ENCODE measurements around the gene VWA5B1.

Gene VWA5B1

GRCh38 chr1:20349971-20350370 lies 59.3 kb downstream of the VWA5B1 start:
- DNase-seq: no peak

GRCh38 chr1:20350421-20350820 lies 59.7 kb downstream of the VWA5B1 start:
- DNase-seq: no peak

GRCh38 chr1:20351911-20352701 lies 61.4 kb downstream of the VWA5B1 start:
- DNase-seq: no peak

- no peak for DNase-seq
Measured at GRCh38 chr1:20353836-20354235, 63.2 kb downstream of the VWA5B1 start.

GRCh38 chr1:20354610-20355009 lies 63.9 kb downstream of the VWA5B1 start:
- DNase-seq: no peak

- no peak for DNase-seq
Measured at GRCh38 chr1:20355101-20355827, 64.6 kb downstream of the VWA5B1 start.

GRCh38 chr1:20355828-20356735 lies 65.4 kb downstream of the VWA5B1 start:
- DNase-seq: no peak

GRCh38 chr1:20356850-20357459 lies 66.3 kb downstream of the VWA5B1 start:
- no peak for DNase-seq

GRCh38 chr1:20357796-20358195 lies 67.1 kb downstream of the VWA5B1 start:
- DNase-seq: no peak

GRCh38 chr1:20358761-20359263 lies 68.1 kb downstream of the VWA5B1 start:
- DNase-seq: no peak

GRCh38 chr1:20359451-20360330 lies 69.0 kb downstream of the VWA5B1 start:
- no peak for DNase-seq

- no peak for DNase-seq
Measured at GRCh38 chr1:20361401-20361800, 70.7 kb downstream of the VWA5B1 start.

- DNase-seq: no peak
Measured at GRCh38 chr1:20361805-20362381, 71.2 kb downstream of the VWA5B1 start.

- no peak for DNase-seq
Measured at GRCh38 chr1:20362856-20363255, 72.2 kb downstream of the VWA5B1 start.

GRCh38 chr1:20365421-20366055 lies 74.9 kb downstream of the VWA5B1 start:
- no peak for DNase-seq

GRCh38 chr1:20366056-20366462 lies 75.4 kb downstream of the VWA5B1 start:
- DNase-seq: no peak

- DNase-seq: no peak
Measured at GRCh38 chr1:20366463-20367115, 75.9 kb downstream of the VWA5B1 start.

- no peak for DNase-seq
Measured at GRCh38 chr1:20367116-20367585, 76.5 kb downstream of the VWA5B1 start.

GRCh38 chr1:20367626-20368025 lies 77.0 kb downstream of the VWA5B1 start:
- DNase-seq: no peak
